ENCODE data around the gene EIF1AY. TPM values are rescaled to one million over a fixed set of nuclear protein-coding genes. Genes with fewer than 3 reads are reported as not detected.
"Not testable (repeated sequence)": the region's sequence is repeated elsewhere in the genome, so short reads cannot be mapped to it uniquely, and the experiment has no call there.

Gene EIF1AY
- total RNA-seq, 1 experiment from 2014 or later: not detected

DNA sequence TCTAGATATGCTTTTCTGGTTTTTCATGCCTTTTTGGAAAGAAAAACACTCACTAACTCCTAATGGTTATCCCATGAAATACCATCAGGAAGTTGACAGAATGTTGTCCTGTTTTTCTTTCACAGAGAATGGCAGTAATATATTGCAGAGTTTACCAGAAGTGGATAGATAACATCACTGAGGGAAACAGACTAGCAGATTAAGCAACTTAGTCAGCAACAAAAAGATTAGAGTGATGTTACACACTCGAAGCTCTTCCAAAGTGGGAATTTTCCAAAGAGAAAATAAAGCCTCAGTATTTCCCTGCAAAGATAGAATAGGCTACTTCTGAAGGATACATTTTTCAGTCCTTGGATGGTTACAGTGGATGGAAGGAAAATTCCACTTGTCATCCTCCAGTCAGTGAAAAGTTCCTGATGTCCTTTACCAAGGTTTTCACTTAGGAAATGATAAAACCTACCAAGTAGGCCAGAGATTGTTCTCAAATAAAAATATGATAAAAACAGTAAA lies 31.1 kb upstream of the EIF1AY start:
- H3K27ac Mint-ChIP-seq (ENCODE audit: unreplicated experiment): no peak overlapping the region
- H3K4me3 Mint-ChIP-seq (ENCODE audit: low read depth, unreplicated experiment): no peak overlapping the region
- TF ChIP-seq, protein P1, sequence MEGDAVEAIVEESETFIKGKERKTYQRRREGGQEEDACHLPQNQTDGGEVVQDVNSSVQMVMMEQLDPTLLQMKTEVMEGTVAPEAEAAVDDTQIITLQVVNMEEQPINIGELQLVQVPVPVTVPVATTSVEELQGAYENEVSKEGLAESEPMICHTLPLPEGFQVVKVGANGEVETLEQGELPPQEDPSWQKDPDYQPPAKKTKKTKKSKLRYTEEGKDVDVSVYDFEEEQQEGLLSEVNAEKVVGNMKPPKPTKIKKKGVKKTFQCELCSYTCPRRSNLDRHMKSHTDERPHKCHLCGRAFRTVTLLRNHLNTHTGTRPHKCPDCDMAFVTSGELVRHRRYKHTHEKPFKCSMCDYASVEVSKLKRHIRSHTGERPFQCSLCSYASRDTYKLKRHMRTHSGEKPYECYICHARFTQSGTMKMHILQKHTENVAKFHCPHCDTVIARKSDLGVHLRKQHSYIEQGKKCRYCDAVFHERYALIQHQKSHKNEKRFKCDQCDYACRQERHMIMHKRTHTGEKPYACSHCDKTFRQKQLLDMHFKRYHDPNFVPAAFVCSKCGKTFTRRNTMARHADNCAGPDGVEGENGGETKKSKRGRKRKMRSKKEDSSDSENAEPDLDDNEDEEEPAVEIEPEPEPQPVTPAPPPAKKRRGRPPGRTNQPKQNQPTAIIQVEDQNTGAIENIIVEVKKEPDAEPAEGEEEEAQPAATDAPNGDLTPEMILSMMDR (IDR thresholded peaks at IDR 0.05; ENCODE audit: unreplicated experiment): no peak
- H3K9me3 Mint-ChIP-seq (ENCODE audit: low read depth, unreplicated experiment): no peaks in the 10 kb centered on the region
- intact Hi-C loops (cut with micrococcal nuclease; ENCODE audit: unreplicated experiment): no loop called here
- CTCF ChIA-PET: no interaction called here
- H3K27me3 Mint-ChIP-seq (ENCODE audit: unreplicated experiment): no peaks in the 10 kb centered on the region
- DNase-seq: no peak
- H3K36me3 Mint-ChIP-seq (ENCODE audit: insufficient read depth, unreplicated experiment): no peaks in the 10 kb centered on the region
- no peaks in the 10 kb centered on the region for H3K4me1 Mint-ChIP-seq (ENCODE audit: low read depth, unreplicated experiment)
- no TSS peak for BruUV-seq (replicated peaks)

DNA sequence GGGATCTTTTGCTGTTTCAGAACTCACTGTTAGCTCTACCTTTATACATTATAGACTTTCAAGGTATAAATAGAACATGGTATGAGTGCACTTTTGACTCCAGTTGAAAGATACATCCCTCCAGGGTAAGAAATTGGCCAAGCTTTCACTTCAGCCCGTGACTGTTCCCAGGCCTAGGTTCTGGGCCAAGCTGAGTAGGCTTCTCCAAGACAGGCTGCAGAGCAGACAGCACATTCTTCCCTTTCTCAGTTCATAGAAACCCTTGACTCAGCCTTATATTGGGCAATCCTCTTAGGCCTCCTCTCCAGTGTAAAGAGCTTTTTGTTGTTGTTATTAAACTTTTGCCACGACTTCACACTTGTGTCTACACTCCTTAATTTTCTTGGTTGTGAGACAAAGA lies 29.5 kb upstream of the EIF1AY start:
- TF ChIP-seq, protein P1 (IDR thresholded peaks at IDR 0.05; ENCODE audit: unreplicated experiment): no peak
- Mint-ChIP-seq H3K4me3 (ENCODE audit: low read depth, unreplicated experiment) (no peak overlapping the region), H3K9me3 (ENCODE audit: low read depth, unreplicated experiment) (no peaks in the 10 kb centered on the region), H3K36me3 (ENCODE audit: insufficient read depth, unreplicated experiment) (no peaks in the 10 kb centered on the region), H3K27me3 (ENCODE audit: unreplicated experiment) (no peaks in the 10 kb centered on the region), H3K4me1 (ENCODE audit: low read depth, unreplicated experiment) (no peaks in the 10 kb centered on the region), H3K27ac (ENCODE audit: unreplicated experiment) (no peak overlapping the region)
- no TSS peak for BruUV-seq (replicated peaks)
- CTCF ChIA-PET: no interaction called here
- DNase-seq: no peak
- intact Hi-C loops (cut with micrococcal nuclease; ENCODE audit: unreplicated experiment): no loop called here

DNA sequence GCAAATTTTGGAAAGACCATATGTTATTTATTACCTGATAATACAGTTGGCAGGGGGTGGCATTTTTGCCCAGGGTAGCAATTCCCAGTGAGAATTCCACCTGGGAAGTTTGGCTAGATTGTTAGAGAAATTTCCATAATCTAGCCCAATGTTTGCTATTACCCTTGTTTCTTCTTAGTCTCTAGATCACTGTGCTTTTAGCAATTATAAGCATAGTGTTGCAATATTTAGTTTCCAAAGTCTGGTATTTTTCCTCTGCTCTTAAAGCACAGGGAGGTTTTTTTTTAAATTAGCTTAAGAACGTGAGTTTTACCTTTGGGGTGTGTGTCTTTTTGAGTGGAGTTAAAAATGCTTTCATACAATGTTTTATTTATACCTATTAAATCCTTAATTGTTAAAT lies 26.3 kb upstream of the EIF1AY start:
- Mint-ChIP-seq H3K27me3 (ENCODE audit: unreplicated experiment) (no peaks in the 10 kb centered on the region), H3K9me3 (ENCODE audit: low read depth, unreplicated experiment) (no peaks in the 10 kb centered on the region), H3K4me3 (ENCODE audit: low read depth, unreplicated experiment) (no peak overlapping the region), H3K4me1 (ENCODE audit: low read depth, unreplicated experiment) (no peaks in the 10 kb centered on the region), H3K36me3 (ENCODE audit: insufficient read depth, unreplicated experiment) (no peaks in the 10 kb centered on the region), H3K27ac (ENCODE audit: unreplicated experiment) (no peak overlapping the region)
- CTCF ChIA-PET: no interaction called here
- intact Hi-C loops (cut with micrococcal nuclease; ENCODE audit: unreplicated experiment): no loop called here
- BruUV-seq (replicated peaks): no TSS peak
- no peak for DNase-seq
- TF ChIP-seq, protein P1 (IDR thresholded peaks at IDR 0.05; ENCODE audit: unreplicated experiment): no peak

DNA sequence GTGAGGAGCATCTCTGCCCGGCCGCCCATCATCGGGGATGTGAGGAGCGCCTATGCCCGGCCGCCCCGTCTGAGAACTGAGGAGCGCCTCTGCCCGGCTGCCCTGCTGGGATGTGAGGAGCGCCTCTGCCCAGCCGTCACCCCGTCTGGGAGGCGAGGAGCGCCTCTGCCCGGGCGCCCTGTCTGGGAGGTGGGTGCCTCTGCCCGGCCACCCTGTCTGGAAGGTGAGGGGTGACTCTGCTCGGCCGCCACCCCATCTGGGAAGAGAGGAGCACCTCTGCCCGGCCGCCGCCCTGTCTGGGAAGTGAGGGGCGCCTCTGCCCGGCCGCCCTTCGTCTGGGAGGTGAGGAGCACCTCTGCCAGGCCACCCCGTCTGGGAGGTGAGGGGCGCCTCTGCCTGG lies 23.7 kb upstream of the EIF1AY start:
- H3K4me1 Mint-ChIP-seq (ENCODE audit: low read depth, unreplicated experiment): no peaks in the 10 kb centered on the region
- no TSS peak for BruUV-seq (replicated peaks)
- H3K27me3 Mint-ChIP-seq (ENCODE audit: unreplicated experiment): no peaks in the 10 kb centered on the region
- no peaks in the 10 kb centered on the region for H3K36me3 Mint-ChIP-seq (ENCODE audit: insufficient read depth, unreplicated experiment)
- DNase-seq: no peak
- intact Hi-C loops (cut with micrococcal nuclease; ENCODE audit: unreplicated experiment): no loop called here
- no peaks in the 10 kb centered on the region for H3K9me3 Mint-ChIP-seq (ENCODE audit: low read depth, unreplicated experiment)
- no peak overlapping the region for H3K27ac Mint-ChIP-seq (ENCODE audit: unreplicated experiment)
- CTCF ChIA-PET: no interaction called here
- TF ChIP-seq, protein P1 (IDR thresholded peaks at IDR 0.05; ENCODE audit: unreplicated experiment): no peak
- no peak overlapping the region for H3K4me3 Mint-ChIP-seq (ENCODE audit: low read depth, unreplicated experiment)

DNA sequence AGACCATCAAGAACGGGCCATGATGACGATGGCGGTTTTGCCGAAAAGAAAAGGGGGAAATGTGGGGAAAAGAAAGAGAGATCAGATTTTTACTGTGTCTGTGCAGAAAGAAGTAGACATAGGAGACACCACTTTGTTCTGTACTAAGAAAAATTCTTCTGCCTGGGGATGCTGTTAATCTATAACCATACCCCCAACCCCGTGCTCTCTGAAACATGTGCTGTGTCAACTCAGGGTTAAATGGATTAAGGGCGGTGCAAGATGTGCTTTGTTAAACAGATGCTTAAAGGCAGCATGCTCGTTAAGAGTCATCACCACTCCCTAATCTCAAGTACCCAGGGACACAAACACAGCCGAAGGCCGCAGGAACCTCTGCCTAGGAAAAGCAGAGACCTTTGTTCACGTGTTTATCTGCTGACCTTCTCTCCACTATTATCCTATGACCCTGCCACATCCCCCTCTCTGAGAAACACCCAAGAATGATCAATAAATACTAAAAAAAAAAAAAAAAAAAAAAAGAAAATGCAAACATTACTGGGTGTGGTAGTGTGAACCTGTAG lies 22.7 kb upstream of the EIF1AY start:
- H3K27me3 Mint-ChIP-seq (ENCODE audit: unreplicated experiment); H3K9me3 Mint-ChIP-seq (ENCODE audit: low read depth, unreplicated experiment); H3K27ac Mint-ChIP-seq (ENCODE audit: unreplicated experiment); H3K4me3 Mint-ChIP-seq (ENCODE audit: low read depth, unreplicated experiment); H3K36me3 Mint-ChIP-seq (ENCODE audit: insufficient read depth, unreplicated experiment); intact Hi-C loops (cut with micrococcal nuclease; ENCODE audit: unreplicated experiment); H3K4me1 Mint-ChIP-seq (ENCODE audit: low read depth, unreplicated experiment); BruUV-seq (replicated peaks); DNase-seq; CTCF ChIA-PET: not testable (repeated sequence)

Measured in Calu3 (cell line).